ENCODE data around the gene DDX10. TPM values are rescaled to one million over a fixed set of nuclear protein-coding genes. Genes with fewer than 3 reads are reported as not detected.

Gene DDX10
- total RNA-seq, 1 donor from 2014 or later: 24.5 TPM

DNA sequence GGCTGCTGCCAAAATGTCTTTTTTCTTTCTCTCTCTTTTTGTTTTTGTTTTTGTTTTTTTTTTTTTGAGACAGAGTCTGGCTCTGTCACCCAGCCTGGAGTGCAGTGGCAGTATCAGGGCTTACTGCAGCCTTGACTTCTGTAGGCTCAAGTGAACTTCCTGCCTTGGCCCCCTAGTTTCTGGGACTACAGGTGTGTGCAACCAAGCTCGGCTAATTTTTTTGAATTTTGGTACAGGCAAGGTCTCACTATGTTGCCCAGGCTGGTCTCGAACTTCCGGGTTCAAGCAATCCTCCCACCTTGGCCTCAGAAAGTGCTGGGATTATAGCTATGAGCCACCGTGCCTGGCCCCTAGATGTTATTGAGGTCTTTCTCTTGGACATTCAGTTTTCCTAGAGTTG, 2.2 kb upstream of the DDX10 start:
- TF ChIP-seq, protein P1, sequence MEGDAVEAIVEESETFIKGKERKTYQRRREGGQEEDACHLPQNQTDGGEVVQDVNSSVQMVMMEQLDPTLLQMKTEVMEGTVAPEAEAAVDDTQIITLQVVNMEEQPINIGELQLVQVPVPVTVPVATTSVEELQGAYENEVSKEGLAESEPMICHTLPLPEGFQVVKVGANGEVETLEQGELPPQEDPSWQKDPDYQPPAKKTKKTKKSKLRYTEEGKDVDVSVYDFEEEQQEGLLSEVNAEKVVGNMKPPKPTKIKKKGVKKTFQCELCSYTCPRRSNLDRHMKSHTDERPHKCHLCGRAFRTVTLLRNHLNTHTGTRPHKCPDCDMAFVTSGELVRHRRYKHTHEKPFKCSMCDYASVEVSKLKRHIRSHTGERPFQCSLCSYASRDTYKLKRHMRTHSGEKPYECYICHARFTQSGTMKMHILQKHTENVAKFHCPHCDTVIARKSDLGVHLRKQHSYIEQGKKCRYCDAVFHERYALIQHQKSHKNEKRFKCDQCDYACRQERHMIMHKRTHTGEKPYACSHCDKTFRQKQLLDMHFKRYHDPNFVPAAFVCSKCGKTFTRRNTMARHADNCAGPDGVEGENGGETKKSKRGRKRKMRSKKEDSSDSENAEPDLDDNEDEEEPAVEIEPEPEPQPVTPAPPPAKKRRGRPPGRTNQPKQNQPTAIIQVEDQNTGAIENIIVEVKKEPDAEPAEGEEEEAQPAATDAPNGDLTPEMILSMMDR (IDR thresholded peaks at IDR 0.05; ENCODE audit: insufficient read depth, low read length, poor library complexity, severe bottlenecking): no peak
- no peaks in the 10 kb centered on the region for H3K27me3 ChIP-seq (ENCODE audit: control insufficient read depth, insufficient read depth, low read length)
- DNase-seq (ENCODE audit: low read depth): no peak
- no peak overlapping the region for H3K4me3 ChIP-seq (ENCODE audit: low read depth, low read length)
- H3K36me3 ChIP-seq (ENCODE audit: control insufficient read depth, insufficient read depth, low read length): no peaks in the 10 kb centered on the region

DNA sequence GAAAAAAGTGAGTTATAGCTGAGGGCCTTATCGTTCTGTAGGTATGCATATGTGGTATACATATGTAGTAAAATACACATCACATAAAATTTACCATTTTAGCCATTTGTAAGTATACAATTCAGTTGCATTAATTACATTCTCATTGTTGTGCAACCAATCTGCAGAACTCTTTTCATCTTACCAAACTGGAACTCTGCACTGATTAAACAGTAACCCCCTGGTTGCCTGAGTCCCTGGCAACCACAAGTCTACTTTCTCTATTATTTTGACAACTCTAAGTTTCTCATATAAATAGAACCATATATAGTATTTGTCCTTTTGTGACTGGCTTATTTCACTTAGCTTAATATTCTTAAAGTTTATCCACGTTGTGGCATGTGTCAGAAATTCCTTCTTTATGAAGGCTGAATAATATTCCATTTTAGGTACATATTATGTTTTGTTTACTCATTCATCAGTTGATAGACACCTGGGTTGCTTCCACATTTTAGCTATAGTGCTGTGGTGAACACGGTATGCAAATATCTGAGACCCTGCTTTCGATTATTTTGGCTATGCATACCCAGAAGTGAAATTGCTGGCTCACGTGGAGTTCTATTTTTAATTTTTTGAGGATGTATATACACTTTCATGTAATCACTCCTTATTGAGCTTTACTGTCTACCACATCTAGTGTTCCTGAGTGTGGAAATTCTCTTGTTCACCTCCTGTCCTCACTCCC, 1.6 kb upstream of the DDX10 start:
- no peaks in the 10 kb centered on the region for H3K36me3 ChIP-seq (ENCODE audit: control insufficient read depth, insufficient read depth, low read length)
- TF ChIP-seq, protein P1 (IDR thresholded peaks at IDR 0.05; ENCODE audit: insufficient read depth, low read length, poor library complexity, severe bottlenecking): no peak
- no peak overlapping the region for H3K4me3 ChIP-seq (ENCODE audit: low read depth, low read length)
- no peaks in the 10 kb centered on the region for H3K27me3 ChIP-seq (ENCODE audit: control insufficient read depth, insufficient read depth, low read length)
- no peak for DNase-seq (ENCODE audit: low read depth)

DNA sequence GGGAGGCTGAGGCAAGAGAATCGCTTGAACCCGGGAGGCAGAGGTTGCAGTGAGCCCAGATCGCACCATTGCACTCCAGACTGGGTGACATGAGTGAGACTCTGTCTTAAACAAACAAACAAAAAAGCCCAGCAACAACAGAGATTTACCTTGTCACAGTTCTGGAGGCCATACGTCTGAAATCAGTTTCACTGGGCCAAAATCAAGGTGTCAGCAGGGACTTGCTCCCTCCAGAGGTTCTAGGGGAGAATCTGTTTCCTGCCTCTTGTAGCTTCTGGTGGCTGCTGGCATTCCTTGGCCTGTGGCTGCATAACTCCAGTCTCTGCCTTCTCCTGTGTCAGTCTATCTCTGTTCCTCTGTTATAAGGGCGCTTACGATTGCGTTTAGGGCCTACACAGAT, 1.5 kb downstream of the DDX10 start:
- Histone ChIP-seq H3K36me3 (ENCODE audit: control insufficient read depth, insufficient read depth, low read length) (no peaks in the 10 kb centered on the region), H3K27me3 (ENCODE audit: control insufficient read depth, insufficient read depth, low read length) (no peaks in the 10 kb centered on the region), H3K4me3 (ENCODE audit: low read depth, low read length) (no peak overlapping the region)
- TF ChIP-seq, protein P1 (IDR thresholded peaks at IDR 0.05; ENCODE audit: insufficient read depth, low read length, poor library complexity, severe bottlenecking): no peak
- DNase-seq (ENCODE audit: low read depth): no peak

DNA sequence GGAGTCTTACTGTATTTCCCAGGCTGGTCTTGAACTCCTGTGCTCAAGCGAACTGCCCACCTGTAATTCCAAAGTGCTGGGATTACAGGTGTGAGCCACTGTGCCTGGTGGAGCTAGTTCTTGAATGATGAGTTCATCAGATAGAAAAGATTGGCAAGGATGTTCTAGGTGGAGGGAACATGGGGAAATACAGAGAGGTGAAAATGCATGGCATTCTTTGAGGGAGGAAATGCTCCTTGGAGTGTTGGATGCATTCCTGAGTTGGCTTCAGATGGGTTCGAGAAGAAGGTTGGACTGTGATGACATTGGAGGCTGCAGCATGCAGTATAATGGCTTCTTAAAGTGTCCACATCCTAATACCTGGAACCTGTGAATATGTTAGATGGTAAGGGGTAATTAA, 4.4 kb downstream of the DDX10 start:
- DNase-seq (ENCODE audit: low read depth): no peak
- Histone ChIP-seq H3K4me3 (ENCODE audit: low read depth, low read length) (no peak overlapping the region), H3K36me3 (ENCODE audit: control insufficient read depth, insufficient read depth, low read length) (no peaks in the 10 kb centered on the region), H3K27me3 (ENCODE audit: control insufficient read depth, insufficient read depth, low read length) (no peaks in the 10 kb centered on the region)
- TF ChIP-seq, protein P1 (IDR thresholded peaks at IDR 0.05; ENCODE audit: insufficient read depth, low read length, poor library complexity, severe bottlenecking): no peak

DNA sequence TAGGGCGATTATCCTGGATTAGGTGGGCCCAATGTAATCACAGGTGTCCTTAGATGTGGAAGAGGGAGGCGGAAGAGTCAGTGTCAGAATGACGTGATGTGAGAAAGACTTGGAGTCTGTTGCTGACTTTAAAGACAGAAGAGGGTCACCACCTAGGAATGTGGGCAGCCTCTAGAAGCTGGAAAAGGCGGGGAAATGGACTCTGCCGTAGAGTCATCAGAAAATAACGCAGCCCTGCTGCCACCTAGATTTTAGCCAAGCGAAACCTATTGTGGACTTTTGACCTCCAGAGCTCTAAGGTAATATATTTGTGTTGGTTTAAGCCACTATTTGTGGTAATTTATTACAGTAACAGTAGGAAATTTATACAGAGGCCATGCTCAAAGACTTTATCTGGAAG, 4.8 kb downstream of the DDX10 start:
- H3K36me3 ChIP-seq (ENCODE audit: control insufficient read depth, insufficient read depth, low read length): no peaks in the 10 kb centered on the region
- no peaks in the 10 kb centered on the region for H3K27me3 ChIP-seq (ENCODE audit: control insufficient read depth, insufficient read depth, low read length)
- no peak overlapping the region for H3K4me3 ChIP-seq (ENCODE audit: low read depth, low read length)
- DNase-seq (ENCODE audit: low read depth): no peak
- TF ChIP-seq, protein P1 (IDR thresholded peaks at IDR 0.05; ENCODE audit: insufficient read depth, low read length, poor library complexity, severe bottlenecking): no peak

DNA sequence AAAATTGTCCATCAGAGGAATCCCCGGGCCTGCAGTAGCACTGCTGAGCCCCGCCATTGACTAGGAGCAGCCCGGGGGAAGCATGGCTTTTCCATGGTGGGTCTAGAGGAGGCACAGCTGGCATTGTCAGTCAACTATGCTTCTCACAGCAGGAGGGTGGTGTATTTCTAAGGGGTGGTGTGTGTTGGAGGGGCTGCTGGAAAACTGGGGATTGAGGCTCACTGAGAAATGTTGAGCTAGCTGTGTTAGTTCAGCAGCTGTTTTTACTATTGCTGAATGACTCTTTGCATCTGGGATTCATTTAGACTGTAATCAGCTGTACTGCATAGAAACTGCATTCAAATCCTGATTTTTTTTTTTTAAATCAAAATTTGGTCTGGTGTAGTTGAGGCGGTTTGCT, 5.6 kb downstream of the DDX10 start:
- Histone ChIP-seq H3K4me3 (ENCODE audit: low read depth, low read length) (no peak overlapping the region), H3K36me3 (ENCODE audit: control insufficient read depth, insufficient read depth, low read length) (no peaks in the 10 kb centered on the region), H3K27me3 (ENCODE audit: control insufficient read depth, insufficient read depth, low read length) (no peaks in the 10 kb centered on the region)
- DNase-seq (ENCODE audit: low read depth): no peak
- TF ChIP-seq, protein P1 (IDR thresholded peaks at IDR 0.05; ENCODE audit: insufficient read depth, low read length, poor library complexity, severe bottlenecking): no peak
